ENCODE data around the gene RFX1.

DNA sequence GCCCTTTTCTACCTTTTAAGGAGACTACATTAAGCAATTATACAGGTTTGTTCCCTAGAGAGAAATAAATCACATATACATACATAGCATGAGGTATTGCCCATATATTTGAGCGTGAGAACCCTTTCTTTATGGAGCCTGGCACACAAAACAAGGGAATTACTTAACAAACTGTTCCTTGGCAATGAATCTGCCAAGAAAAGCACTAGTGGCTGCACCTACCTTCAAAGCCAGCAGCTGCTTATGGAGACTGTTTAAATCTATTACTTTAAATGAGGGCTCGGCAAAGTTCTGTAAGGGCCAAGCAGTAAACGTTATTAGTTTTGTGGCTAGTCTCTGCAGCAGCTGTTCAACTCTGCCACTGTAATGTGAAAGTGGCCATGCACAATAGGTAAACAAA is 7.0 kb downstream of the RFX1 start:
- TF ChIP-seq, protein P1, sequence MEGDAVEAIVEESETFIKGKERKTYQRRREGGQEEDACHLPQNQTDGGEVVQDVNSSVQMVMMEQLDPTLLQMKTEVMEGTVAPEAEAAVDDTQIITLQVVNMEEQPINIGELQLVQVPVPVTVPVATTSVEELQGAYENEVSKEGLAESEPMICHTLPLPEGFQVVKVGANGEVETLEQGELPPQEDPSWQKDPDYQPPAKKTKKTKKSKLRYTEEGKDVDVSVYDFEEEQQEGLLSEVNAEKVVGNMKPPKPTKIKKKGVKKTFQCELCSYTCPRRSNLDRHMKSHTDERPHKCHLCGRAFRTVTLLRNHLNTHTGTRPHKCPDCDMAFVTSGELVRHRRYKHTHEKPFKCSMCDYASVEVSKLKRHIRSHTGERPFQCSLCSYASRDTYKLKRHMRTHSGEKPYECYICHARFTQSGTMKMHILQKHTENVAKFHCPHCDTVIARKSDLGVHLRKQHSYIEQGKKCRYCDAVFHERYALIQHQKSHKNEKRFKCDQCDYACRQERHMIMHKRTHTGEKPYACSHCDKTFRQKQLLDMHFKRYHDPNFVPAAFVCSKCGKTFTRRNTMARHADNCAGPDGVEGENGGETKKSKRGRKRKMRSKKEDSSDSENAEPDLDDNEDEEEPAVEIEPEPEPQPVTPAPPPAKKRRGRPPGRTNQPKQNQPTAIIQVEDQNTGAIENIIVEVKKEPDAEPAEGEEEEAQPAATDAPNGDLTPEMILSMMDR (IDR thresholded peaks at IDR 0.05) = no peak
- TF ChIP-seq POLR2AphosphoS5 (IDR thresholded peaks at IDR 0.05) = no peak
- no peak for TF ChIP-seq POLR2A (IDR thresholded peaks at IDR 0.05)
